PC-9 (cell line): ENCODE measurements around the gene AP5B1. TPM values are rescaled to one million over a fixed set of nuclear protein-coding genes. Genes with fewer than 3 reads are reported as not detected.
A peak's percentile ranks its signal among the peaks of the same experiment; 100 is the strongest.

Experiments used
- BruUV-seq: library from RNA; stranded (reverse); fragments of 400-500 nt; replicated peaks from 2 replicates; lab custom pipeline; 2021; lab: Mats Ljungman, UMichigan
- CTCF ChIA-PET: fragments of 300-600 bp; sonication (Branson Sonifier 250); formaldehyde crosslinking; loops from one replicate; lab custom pipeline; 2022; ENCODE audit warnings: antibody characterized with exemption; lab: Charles Lee
- POLR2A ChIA-PET: fragments of 300-600 bp; sonication (Branson Sonifier 250); formaldehyde crosslinking; loops from one replicate; lab custom pipeline; 2022; ENCODE audit warnings: antibody characterized with exemption; ENCODE audit not compliant: unreplicated experiment; lab: Charles Lee
- DNase-seq, 2 experiments: peaks; one replicate each; pipeline versions ENCODE4 v3.0.0 to v3.0.0-alpha.2; 2015 to 2022; ENCODE audit warnings: mixed read lengths in 1 of 2
- H2AFZ ChIP-seq: fragments of 200-600 bp; sonication (generic); 2 replicates; pipeline ENCODE4 v1.8.1; 2017; ENCODE audit warnings: antibody characterized with exemption
- H3F3A ChIP-seq: fragments of 200-600 bp; sonication (generic); 2 replicates; pipeline ENCODE4 v1.8.1; 2017; ENCODE audit warnings: antibody characterized with exemption, mild to moderate bottlenecking, low read depth; ENCODE audit not compliant: insufficient read depth
- H3K27ac ChIP-seq: fragments of 200-600 bp; sonication (generic); 2 replicates; pipeline ENCODE4 v1.6.1; 2016; ENCODE audit warnings: mixed run types
- H3K27me3 ChIP-seq: fragments of 200-600 bp; sonication (generic); 2 replicates; pipeline ENCODE4 v1.6.1; 2016; ENCODE audit warnings: low read depth, mixed run types; ENCODE audit not compliant: insufficient read depth
- H3K36me3 ChIP-seq: fragments of 200-600 bp; sonication (generic); 2 replicates; pipeline ENCODE4 v1.6.1; 2016; ENCODE audit warnings: low read depth, mixed run types
- H3K4me1 ChIP-seq: fragments of 200-600 bp; sonication (generic); replicated peaks from 2 replicates; pipeline ENCODE4 v1.6.1; 2016; ENCODE audit warnings: mixed run types; ENCODE audit not compliant: insufficient read depth
- H3K4me2 ChIP-seq: fragments of 200-600 bp; sonication (generic); 2 replicates; pipeline ENCODE4 v1.6.1; 2017; ENCODE audit warnings: mixed run types
- H3K4me3 ChIP-seq: fragments of 200-600 bp; sonication (generic); 2 replicates; pipeline ENCODE4 v1.6.1; 2016; ENCODE audit warnings: mixed run types
- H3K79me2 ChIP-seq: fragments of 200-600 bp; sonication (generic); 2 replicates; pipeline ENCODE4 v1.6.1; 2017; ENCODE audit warnings: low read depth, mixed run types
- H3K9me2 ChIP-seq: fragments of 200-600 bp; sonication (generic); 2 replicates; pipeline ENCODE4 v1.8.1; 2017; ENCODE audit warnings: mild to moderate bottlenecking; ENCODE audit not compliant: insufficient read depth
- H3K9me3 ChIP-seq: fragments of 200-600 bp; sonication (generic); 2 replicates; pipeline ENCODE4 v1.8.1; 2016; ENCODE audit warnings: low read depth; ENCODE audit not compliant: insufficient read depth
- H4K20me1 ChIP-seq: fragments of 200-600 bp; sonication (generic); 2 replicates; pipeline ENCODE4 v1.8.1; 2017; ENCODE audit not compliant: insufficient read depth
- CTCF ChIP-seq: fragments of 200-600 bp; sonication (generic); conservative IDR thresholded peaks from 2 replicates; pipeline ENCODE4 v1.6.1; 2017; ENCODE audit warnings: mixed run types, antibody characterized with exemption, mild to moderate bottlenecking, moderate library complexity
- EZH2 ChIP-seq: fragments of 200-600 bp; sonication (generic); IDR thresholded peaks from 2 replicates; pipeline ENCODE4 v1.8.0; 2017; ENCODE audit warnings: antibody characterized with exemption, low read depth
- intact Hi-C: fragments of 100-400 bp; cut with micrococcal nuclease; formaldehyde crosslinking; loops from one replicate; pipeline ENCODE4 v1.10.0; 2022; ENCODE audit not compliant: unreplicated experiment
- total RNA-seq: library from RNA; stranded (reverse); gene quantifications from 2 replicates; pipeline ENCODE4 v1.2.3, GENCODE V29; 2021

The AP5B1 gene
- total RNA-seq, 1 experiment from 2014 or later, result 20.8 TPM

- intact Hi-C loops, result no loop called here
- Histone ChIP-seq H3K4me1 (peaks cover 27% of the 10 kb centered on the region), H3K27ac (peak overlapping the region; percentile 62), H3K79me2 (peaks cover 13% of the 10 kb centered on the region), H3K27me3 (no peaks in the 10 kb centered on the region), H2AFZ (no peak overlapping the region), H3F3A (peaks cover 24% of the 10 kb centered on the region; the same call in 1 of the 2 replicates), H3K9me2 (no peaks in the 10 kb centered on the region), H3K4me2 (peak overlapping the region; percentile 46), H3K4me3 (no peak overlapping the region), H4K20me1 (no peaks in the 10 kb centered on the region; the same call in 1 of the 2 replicates), H3K9me3 (no peaks in the 10 kb centered on the region), H3K36me3 (0 out of 2 replicates have a peak, but pooled peaks cover 3% of the 10 kb centered on the region)
- CTCF ChIA-PET, result interaction anchor here (0.6 to 1.0 kb wide), 4 partner anchors 9 to 197 kb away, joined by 4 to 10 read pairs (median 7); partner anchors contain the start of gene FIBP
- DNase-seq, result peak in 1 of 2 experiments; percentile 54
- TF ChIP-seq EZH2, result no peak
- no peak for TF ChIP-seq CTCF
- POLR2A ChIA-PET, result interaction anchor here (0.5 to 0.7 kb wide), 2 partner anchors 32 to 56 kb away, joined by 3 to 4 read pairs; partner anchors contain the start of gene RNASEH2C
- BruUV-seq, result no TSS peak
Observed at GRCh38 chr11:65776710-65777141, 4.0 kb downstream of the AP5B1 start.

- CTCF ChIA-PET, result interaction anchor here (0.6 to 1.0 kb wide), 2 partner anchors 46 to 112 kb away, joined by 10 read pairs; partner anchors contain the start of gene FIBP
- BruUV-seq, result no TSS peak
Observed at GRCh38 chr11:65776196-65776595, 4.6 kb downstream of the AP5B1 start.

More at GRCh38 chr11:65776196-65776595, 4.6 kb downstream of the AP5B1 start:
- DNase-seq, result peak in 1 of 2 experiments; percentile 68
- TF ChIP-seq CTCF (no peak), EZH2 (no peak)
- Histone ChIP-seq H2AFZ (no peak overlapping the region), H3K9me3 (no peaks in the 10 kb centered on the region), H3K9me2 (no peaks in the 10 kb centered on the region), H4K20me1 (no peaks in the 10 kb centered on the region; the same call in 1 of the 2 replicates), H3F3A (peaks cover 28% of the 10 kb centered on the region; the same call in 1 of the 2 replicates), H3K36me3 (0 out of 2 replicates have a peak, but pooled peaks cover 3% of the 10 kb centered on the region), H3K4me3 (no peak overlapping the region), H3K4me2 (peak overlapping the region; percentile 46), H3K27me3 (no peaks in the 10 kb centered on the region), H3K4me1 (peaks cover 23% of the 10 kb centered on the region), H3K79me2 (peaks cover 13% of the 10 kb centered on the region), H3K27ac (peak overlapping the region; percentile 62)
- POLR2A ChIA-PET, result interaction anchor here (0.5 to 0.7 kb wide), 3 partner anchors 32 to 245 kb away, joined by 3 to 9 read pairs (median 4); partner anchors contain the start of gene RNASEH2C
- intact Hi-C loops, result no loop called here
